OCI-LY7 (cell line): ENCODE results near the gene NEURL3. TPM values are rescaled to one million over a fixed set of nuclear protein-coding genes. Genes with fewer than 3 reads are reported as not detected.

ENCODE experiments used
- BruUV-seq: library from RNA; stranded (reverse); fragments of 400-500 nt; replicated peaks from 2 replicates; lab custom pipeline; 2021; lab: Mats Ljungman, UMichigan
- CTCF ChIA-PET: fragments of 300-600 bp; sonication (Branson Sonifier 250); formaldehyde crosslinking; loops from one replicate; lab custom pipeline; 2022; ENCODE audit warnings: antibody characterized with exemption; ENCODE audit not compliant: unreplicated experiment; lab: Charles Lee
- POLR2A ChIA-PET: fragments of 300-600 bp; sonication (Branson Sonifier 250); formaldehyde crosslinking; loops from one replicate; lab custom pipeline; 2022; ENCODE audit warnings: antibody characterized with exemption; lab: Charles Lee
- DNase-seq: peaks from one replicate; pipeline ENCODE4 v3.0.0-alpha.2; 2015; ENCODE audit warnings: low spot score
- H2AFZ ChIP-seq: fragments of 200-600 bp; sonication (generic), shearing (Covaris generic); 2 replicates; pipeline ENCODE4 v1.6.1; 2014; ENCODE audit warnings: mild to moderate bottlenecking, antibody characterized with exemption, low read length, moderate library complexity
- H3K27ac ChIP-seq: fragments of 200-600 bp; sonication (generic); 2 replicates; pipeline ENCODE4 v1.5.1; 2014; ENCODE audit warnings: mixed run types, low read depth, mild to moderate bottlenecking, moderate library complexity, low read length, inconsistent platforms; ENCODE audit not compliant: poor library complexity, severe bottlenecking
- H3K36me3 ChIP-seq: fragments of 200-600 bp; sonication (generic); 2 replicates; pipeline ENCODE4 v1.6.1; 2014; ENCODE audit warnings: mild to moderate bottlenecking, antibody characterized with exemption, low read length, moderate library complexity, mixed read lengths; ENCODE audit not compliant: insufficient read depth
- H3K4me1 ChIP-seq: fragments of 200-600 bp; sonication (generic); 2 replicates; pipeline ENCODE4 v1.5.1; 2014; ENCODE audit warnings: mild to moderate bottlenecking, low read length; ENCODE audit not compliant: insufficient read depth, poor library complexity, severe bottlenecking
- H3K4me2 ChIP-seq: fragments of 200-600 bp; sonication (generic); 2 replicates; pipeline ENCODE4 v1.6.1; 2014; ENCODE audit warnings: mild to moderate bottlenecking, low read length
- H3K4me3 ChIP-seq: fragments of 200-600 bp; sonication (generic); 2 replicates; pipeline ENCODE4 v1.5.1; 2014; ENCODE audit warnings: mild to moderate bottlenecking, low read depth, low read length; ENCODE audit not compliant: poor library complexity, severe bottlenecking
- H3K79me2 ChIP-seq: fragments of 200-600 bp; sonication (generic); 2 replicates; pipeline ENCODE4 v1.6.1; 2016; ENCODE audit warnings: low read depth, mild to moderate bottlenecking, low read length, moderate library complexity, mixed read lengths; ENCODE audit not compliant: insufficient read depth
- H3K9me2 ChIP-seq: fragments of 200-600 bp; sonication (generic); 2 replicates; pipeline ENCODE4 v1.6.1; 2016; ENCODE audit warnings: mild to moderate bottlenecking, low read length, mixed read lengths; ENCODE audit not compliant: insufficient read depth
- H3K9me3 ChIP-seq: fragments of 200-600 bp; sonication (generic); 2 replicates; pipeline ENCODE4 v1.6.1; 2014; ENCODE audit warnings: mild to moderate bottlenecking, mixed run types, low read length, mixed read lengths
- H4K20me1 ChIP-seq: fragments of 200-600 bp; sonication (generic); 2 replicates; pipeline ENCODE4 v1.6.1; 2014; ENCODE audit warnings: mild to moderate bottlenecking, antibody characterized with exemption, low read length, moderate library complexity, mixed read lengths; ENCODE audit not compliant: insufficient read depth
- CTCF ChIP-seq: fragments of 200-600 bp; sonication (generic); conservative IDR thresholded peaks from 2 replicates; pipeline ENCODE4 v1.5.1; 2014; ENCODE audit warnings: mild to moderate bottlenecking, antibody characterized with exemption, low read length, moderate library complexity, mixed read lengths
- EZH2phosphoT487 ChIP-seq: fragments of 200-600 bp; sonication (generic); IDR thresholded peaks from 2 replicates; pipeline ENCODE4 v1.6.1; 2018; ENCODE audit warnings: low read depth, borderline replicate concordance, mild to moderate bottlenecking, mixed run types, antibody characterized with exemption, low read length, moderate library complexity, mixed read lengths
- intact Hi-C: fragments of 100-400 bp; cut with micrococcal nuclease; formaldehyde crosslinking; loops from one replicate; pipeline ENCODE4 v1.10.0; 2022; ENCODE audit not compliant: unreplicated experiment
- total RNA-seq, 2 experiments: library from RNA; depleted of rRNA in 1 of 2; stranded (reverse); fragments of >200 nt in 1 of 2; shearing (Covaris generic) in 1 of 2; gene quantifications; 2 replicates each; pipeline ENCODE4 v1.2.3, GENCODE V29; 2014 to 2022

Gene NEURL3
- total RNA-seq, 2 experiments from 2014 or later: not detected

GRCh38 chr2:96549466-96549785, 44.3 kb upstream of the NEURL3 start:
- no peaks in the 10 kb centered on the region for H3K36me3 ChIP-seq
- BruUV-seq: no TSS peak
- H3K4me1 ChIP-seq: no peaks in the 10 kb centered on the region

GRCh38 chr2:96548558-96549465, 43.7 kb upstream of the NEURL3 start:
- BruUV-seq: no TSS peak
- ChIA-PET POLR2A (no interaction called here), CTCF (no interaction called here)
- DNase-seq: no peak
- H3K9me2 ChIP-seq: no peaks in the 10 kb centered on the region
- no peak for TF ChIP-seq CTCF
- TF ChIP-seq EZH2phosphoT487: no peak
- no peak overlapping the region for H2AFZ ChIP-seq
- no peaks in the 10 kb centered on the region for H3K79me2 ChIP-seq
- no peaks in the 10 kb centered on the region for H4K20me1 ChIP-seq
- H3K27ac ChIP-seq: no peak overlapping the region
- intact Hi-C loops: no loop called here
- no peaks in the 10 kb centered on the region for H3K9me3 ChIP-seq
- no peaks in the 10 kb centered on the region for H3K4me1 ChIP-seq
- no peaks in the 10 kb centered on the region for H3K36me3 ChIP-seq
- no peak overlapping the region for H3K4me3 ChIP-seq
- no peak overlapping the region for H3K4me2 ChIP-seq

More at GRCh38 chr2:96549466-96549785, 44.3 kb upstream of the NEURL3 start:
- ChIA-PET CTCF (no interaction called here), POLR2A (no interaction called here)
- no peak overlapping the region for H3K4me3 ChIP-seq
- no peak overlapping the region for H3K4me2 ChIP-seq
- H3K9me3 ChIP-seq: no peaks in the 10 kb centered on the region
- intact Hi-C loops: no loop called here
- no peaks in the 10 kb centered on the region for H3K9me2 ChIP-seq
- no peaks in the 10 kb centered on the region for H3K79me2 ChIP-seq
- H4K20me1 ChIP-seq: no peaks in the 10 kb centered on the region
- TF ChIP-seq EZH2phosphoT487 (no peak), CTCF (no peak)
- no peak for DNase-seq
- no peak overlapping the region for H3K27ac ChIP-seq
- no peak overlapping the region for H2AFZ ChIP-seq

GRCh38 chr2:96547731-96548171, 42.6 kb upstream of the NEURL3 start:
- Histone ChIP-seq H3K4me2 (no peak overlapping the region), H3K36me3 (no peaks in the 10 kb centered on the region), H4K20me1 (no peaks in the 10 kb centered on the region), H3K9me3 (no peaks in the 10 kb centered on the region), H3K4me1 (no peaks in the 10 kb centered on the region), H3K27ac (no peak overlapping the region), H3K9me2 (no peaks in the 10 kb centered on the region), H2AFZ (no peak overlapping the region), H3K4me3 (no peak overlapping the region), H3K79me2 (no peaks in the 10 kb centered on the region)
- no peak for DNase-seq
- POLR2A ChIA-PET: interaction anchor here (0.6 kb wide), 1 partner anchor 27 kb away, joined by 3 read pairs; no protein-coding TSS in a partner anchor
- intact Hi-C loops: no loop called here
- TF ChIP-seq EZH2phosphoT487 (no peak), CTCF (no peak)
- CTCF ChIA-PET: no interaction called here
- no TSS peak for BruUV-seq
